Astrocyte (in vitro differentiated cells and primary cell): ENCODE measurements around the gene OR5AC2.

Source experiments
- CTCF ChIP-seq: IDR thresholded peaks from 2 replicates; pipeline ENCODE4 v1.5.1; 2011; ENCODE audit warnings: low read depth, mild to moderate bottlenecking, inconsistent platforms, low read length, moderate library complexity; ENCODE audit not compliant: insufficient read depth
- EZH2 ChIP-seq: IDR thresholded peaks from 2 replicates; pipeline ENCODE4 v1.6.1; 2012; ENCODE audit warnings: mild to moderate bottlenecking, low read length, inconsistent platforms; ENCODE audit not compliant: insufficient read depth

GRCh38 chr3:98095882-98096281 lies 8.9 kb downstream of the OR5AC2 start:
- TF ChIP-seq EZH2 (no peak), CTCF (no peak)
